HG02571 (cell line): Measurements from ENCODE around the gene ATG7.

Experiments
- ATAC-seq: cut with Tn5 transposase; IDR thresholded peaks from one replicate; pipeline ENCODE4 v1.9.1; 2021; ENCODE audit warnings: mild to moderate bottlenecking, moderate library complexity; ENCODE audit not compliant: unreplicated experiment

The ATG7 gene

DNA sequence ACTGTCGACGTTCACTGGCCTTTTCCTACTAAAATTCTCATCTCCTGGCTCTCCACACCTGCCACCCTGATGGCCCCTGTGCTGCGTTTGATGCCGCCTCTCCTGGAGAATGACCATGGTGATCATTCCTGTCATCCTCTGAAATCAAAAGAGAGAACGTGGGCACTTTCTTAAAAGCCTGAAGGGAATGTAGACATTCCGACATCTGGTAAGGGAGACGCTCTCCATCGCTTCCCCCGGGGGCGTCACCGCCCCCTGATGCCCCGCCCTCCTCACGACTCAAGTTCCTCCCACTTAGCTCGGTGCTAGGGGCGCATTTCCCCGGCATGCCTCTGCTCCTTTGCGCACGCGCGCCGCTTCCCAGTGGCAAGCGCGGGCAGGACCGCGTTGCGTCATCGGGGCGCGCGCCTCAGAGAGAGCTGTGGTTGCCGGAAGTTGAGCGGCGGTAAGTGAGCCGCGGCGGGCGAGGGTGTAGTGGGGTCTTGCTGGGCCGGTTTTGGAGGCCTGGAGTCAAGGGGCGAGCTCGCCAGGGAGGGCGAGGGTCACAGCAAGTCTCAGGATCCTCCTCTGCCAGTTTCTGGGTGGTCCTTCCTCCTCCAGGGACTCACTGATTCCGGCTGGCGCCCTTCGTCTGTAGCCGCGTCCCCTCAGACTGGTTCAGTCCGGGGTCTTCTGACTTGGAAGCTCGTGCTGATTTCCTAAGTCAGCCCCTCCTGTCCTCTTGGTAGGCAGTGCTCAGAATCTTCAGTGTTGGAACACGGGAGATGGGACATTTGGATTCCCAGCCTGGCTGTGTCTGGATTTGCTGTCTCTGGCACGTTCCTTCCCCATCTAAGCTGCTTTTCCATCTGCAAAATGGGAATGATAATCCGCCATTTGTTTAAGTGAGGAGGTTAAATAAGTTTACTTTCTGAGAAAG is at the start of gene ATG7:
Gene ATG7, plus strand, starts transcription at position 412 of the 919 bp plus-strand sequence. CDS start 26,299 bp downstream, outside the sequence.
- peak; percentile 98 for ATAC-seq

GRCh38 chr3:11224010-11224409 is 48.2 kb upstream of the ATG7 start:
- no peak for ATAC-seq

DNA sequence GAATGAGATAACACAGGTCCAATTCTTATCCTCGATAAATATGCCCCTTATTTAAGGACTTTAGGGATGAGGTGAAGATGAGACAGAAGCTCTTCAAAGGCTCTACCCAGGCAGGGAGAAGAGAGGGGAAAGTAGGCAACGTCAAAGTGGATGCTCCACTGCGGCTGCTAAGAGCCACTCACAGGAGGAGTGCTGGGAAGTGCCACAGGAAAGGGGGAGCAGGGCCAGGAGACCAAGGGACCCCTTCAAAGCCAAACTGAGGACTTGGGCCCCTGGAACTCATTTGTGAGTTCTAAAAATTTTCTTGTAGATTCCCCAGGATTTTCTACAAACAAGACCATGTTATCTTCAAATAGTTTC is 47.3 kb upstream of the ATG7 start:
- no peak for ATAC-seq

- ATAC-seq, result no peak
Measured at GRCh38 chr3:11226042-11226370, 46.2 kb upstream of the ATG7 start.

- no peak for ATAC-seq
Measured at GRCh38 chr3:11228041-11228440, 44.2 kb upstream of the ATG7 start.

DNA sequence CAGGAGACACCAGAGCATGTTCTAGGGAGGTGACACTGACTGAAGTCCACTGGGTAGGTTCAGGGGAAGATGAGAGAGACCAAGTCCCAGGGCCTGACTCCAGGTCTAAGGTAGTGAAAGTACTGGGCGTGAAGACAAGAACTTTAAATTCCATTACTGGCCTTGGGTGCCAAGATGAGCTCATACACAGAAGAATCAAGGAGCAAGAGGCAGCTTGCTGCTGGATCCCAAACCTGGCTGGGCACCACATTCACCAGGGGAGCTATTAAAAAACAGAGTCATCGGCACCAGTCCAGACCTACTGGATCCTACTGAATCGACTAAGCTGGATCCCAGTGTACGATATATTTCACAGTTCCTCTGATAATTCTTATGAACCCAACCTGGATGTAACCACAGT is 42.1 kb upstream of the ATG7 start:
- ATAC-seq, result no peak

DNA sequence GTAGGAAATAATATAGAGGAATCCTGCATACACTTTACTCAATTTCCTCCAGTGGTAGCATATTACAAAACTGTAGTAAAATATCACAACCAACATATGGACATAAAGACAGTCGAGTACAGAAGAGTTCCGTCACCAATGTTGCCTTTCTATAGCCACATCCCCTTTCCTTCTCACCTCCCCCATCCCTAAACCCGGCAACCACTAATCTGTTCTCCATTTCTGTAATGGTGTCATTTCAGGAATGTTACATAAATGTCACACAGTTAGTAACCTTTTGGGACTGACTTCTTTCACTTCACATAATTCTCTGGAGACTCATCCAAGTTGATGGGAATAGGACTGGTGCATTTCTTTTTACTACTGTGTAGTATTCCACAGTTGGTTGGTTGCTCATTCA is 41.4 kb upstream of the ATG7 start:
- ATAC-seq, result no peak

DNA sequence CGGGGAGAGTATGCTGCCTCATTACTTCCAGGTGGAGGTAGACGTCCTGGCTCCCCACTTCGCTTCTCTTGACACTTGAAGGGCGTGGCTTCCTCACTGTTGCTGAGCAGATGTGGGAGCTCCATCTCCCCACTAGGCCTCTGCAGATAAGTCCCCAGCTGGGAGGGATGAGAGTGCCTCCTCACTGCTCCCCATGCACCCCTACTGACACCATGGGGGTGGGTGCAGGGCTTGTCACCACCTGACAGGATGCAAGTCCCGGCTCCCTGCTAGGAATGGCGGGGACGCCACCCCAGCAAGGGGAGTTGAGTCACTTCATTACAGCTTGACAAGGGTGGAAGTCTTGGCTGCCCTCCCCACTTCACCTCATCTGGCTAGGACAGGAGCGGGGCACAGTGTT is 36.8 kb upstream of the ATG7 start:
- no peak for ATAC-seq

DNA sequence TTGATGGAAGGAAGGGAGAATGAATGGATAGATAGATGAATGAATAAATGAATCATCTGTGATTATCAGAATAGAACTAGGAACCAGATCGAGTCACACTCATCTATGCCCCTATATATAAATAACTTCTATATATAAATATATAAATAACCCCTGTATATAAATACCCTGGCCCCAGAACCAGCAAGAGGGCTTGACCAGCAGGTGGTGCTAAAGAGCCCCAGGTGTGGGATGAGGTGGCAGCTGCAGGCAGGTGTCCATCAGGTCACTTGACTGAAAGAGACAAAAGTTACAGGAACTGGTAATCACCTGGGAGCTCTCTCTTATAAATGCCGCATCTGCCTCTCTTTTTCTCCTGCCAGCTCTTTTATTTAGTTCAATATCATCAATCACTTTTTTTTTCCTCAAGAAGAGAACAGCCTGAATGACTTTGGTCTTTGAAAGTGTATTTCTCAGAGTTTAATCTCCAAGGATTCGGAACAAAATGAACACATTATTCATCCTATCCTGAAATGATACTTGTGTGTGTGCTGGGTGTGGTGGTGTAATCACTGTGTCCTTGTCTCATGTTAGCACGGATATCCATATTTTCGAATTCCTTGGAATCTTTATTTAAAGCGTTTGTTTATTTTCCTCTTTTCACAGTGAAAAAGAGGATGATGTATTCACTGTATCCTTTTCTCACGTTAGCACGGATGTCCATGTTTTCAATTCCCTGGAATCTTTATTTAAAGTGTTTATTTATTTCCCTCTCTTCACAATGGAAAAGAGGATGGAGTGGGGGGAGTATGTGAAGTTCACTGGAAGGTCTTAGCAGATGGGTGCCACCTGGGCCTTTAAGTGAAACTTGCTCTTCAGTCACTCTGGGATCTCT is 35.4 kb upstream of the ATG7 start:
- ATAC-seq, result no peak

DNA sequence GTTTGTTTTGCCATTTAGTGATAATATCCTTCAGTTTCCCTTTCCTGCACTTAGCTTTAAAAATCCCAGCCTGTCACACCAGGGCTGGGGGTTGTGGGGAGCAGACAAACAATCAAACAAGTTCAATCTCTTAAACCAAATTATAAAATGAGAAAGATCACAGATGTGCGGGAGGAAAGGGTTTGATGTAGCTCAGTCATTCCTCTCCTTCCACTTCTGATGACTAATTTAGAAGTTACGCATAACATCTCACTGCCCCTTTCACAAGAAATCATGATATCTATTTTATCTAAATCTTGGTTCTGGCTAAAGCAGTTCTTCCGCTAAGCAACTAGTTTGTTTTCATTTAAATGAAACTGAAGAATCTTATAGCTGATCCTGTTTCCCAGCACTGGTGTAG is 34.1 kb upstream of the ATG7 start:
- no peak for ATAC-seq

DNA sequence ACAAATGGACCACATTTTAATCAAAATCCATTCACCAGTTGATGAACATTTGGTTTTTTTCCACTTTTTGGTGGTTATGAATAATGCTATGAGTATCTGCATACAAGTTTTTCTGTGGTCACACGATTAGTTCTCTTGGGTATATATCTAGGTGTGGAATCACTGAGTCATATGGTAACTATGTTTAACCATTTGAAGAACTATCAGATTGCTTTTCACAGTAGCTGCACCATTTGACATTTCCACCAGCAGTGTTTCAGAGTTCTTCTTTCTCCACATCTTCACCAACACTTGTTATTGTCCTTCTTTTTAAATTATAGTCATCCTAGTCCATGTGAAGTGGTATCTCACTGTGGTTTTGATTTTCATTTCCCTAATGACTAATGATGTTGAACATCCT is 33.3 kb upstream of the ATG7 start:
- no peak for ATAC-seq

DNA sequence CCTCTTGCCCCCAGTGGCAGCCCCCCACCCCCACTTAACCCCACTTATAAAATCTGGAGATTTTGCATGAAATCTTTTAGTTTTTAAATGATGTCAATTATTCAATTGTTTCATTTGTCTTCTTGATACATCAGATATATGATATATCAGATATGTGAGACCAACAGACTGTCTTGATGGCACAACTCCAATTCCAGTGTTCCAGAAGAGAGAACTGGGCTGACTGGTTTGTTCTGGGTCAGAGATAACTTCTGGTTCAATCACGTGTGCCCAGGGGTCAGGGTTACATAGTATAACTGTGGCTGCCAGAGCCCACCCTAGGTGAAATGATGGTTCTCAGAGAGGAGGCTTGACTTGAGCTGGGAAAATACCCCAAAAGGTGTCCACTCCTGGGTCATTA is 32.4 kb upstream of the ATG7 start:
- no peak for ATAC-seq

DNA sequence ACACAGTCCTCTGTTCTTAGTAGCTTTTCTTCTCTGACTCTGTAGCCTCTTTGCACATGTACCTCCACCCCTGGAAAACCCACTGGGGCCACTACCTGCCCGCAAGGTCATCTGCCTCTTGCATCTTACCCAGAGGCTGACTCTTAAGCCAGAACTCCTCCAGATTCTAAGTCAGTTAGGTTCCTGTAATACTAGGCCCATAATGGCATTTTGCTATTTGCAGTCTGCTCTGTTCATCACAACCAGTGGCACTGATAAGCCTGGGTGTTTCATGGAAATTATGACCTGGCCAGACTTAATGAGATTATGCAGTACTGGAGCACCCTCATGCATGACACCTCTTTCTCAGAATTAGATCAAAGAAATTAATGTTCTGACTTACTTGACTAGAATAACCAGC is 31.7 kb upstream of the ATG7 start:
- ATAC-seq, result no peak

- ATAC-seq, result no peak
Measured at GRCh38 chr3:11244121-11244677, 28.0 kb upstream of the ATG7 start.

DNA sequence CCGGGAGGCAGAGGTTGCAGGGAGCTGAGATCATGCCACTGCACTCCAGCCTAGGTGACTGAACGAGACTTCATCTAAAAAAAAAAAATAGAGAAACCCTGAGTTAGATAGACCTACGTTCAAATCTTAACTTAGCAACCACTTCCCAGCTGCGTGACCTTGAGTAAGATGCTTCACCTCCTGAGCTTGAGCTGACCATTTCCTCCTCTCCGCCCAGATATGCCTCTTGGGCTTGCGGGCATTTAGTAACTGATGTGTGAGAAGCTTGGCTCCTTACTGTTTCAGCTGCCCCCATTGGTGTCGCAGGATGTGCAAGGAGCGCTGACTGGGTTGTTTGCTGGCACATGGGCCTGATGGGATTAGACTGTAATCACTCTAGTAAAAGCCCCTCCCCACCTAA is 26.9 kb upstream of the ATG7 start:
- ATAC-seq, result no peak

DNA sequence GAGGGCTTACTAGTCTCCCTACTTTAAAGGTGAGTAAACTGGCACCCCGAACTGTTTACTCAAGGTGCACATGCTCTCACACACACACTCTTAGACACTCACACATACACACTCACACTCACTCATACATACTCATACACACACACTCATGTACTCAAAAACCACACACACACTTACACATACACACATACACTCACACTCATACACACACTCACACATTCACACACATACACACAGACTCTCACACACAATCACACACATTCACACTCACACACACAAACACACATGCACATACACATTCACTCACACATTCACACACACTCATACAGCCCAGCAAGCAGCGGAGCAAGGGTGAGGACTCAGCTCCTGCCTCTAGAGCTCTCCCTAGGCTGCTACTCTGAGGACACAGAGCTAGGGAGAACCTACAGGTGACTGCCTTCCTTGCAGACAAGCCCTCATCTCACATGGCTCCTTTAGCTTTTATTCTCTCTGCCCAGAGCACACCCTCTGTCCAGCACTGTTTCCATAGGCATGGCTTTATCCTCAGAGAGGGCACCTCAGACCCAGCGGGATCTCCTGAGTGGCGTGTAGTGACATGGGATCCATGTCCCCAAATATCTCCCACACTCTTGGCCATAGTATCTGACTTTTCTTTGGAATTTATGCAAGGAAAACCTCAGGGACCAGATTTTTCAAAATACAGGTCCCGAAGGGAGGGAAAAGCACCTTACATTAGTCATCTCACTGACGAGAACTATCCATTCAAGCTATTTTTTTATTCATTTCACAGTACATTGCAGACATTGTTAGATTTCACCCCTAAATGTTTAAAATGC is 26.2 kb upstream of the ATG7 start:
- no peak for ATAC-seq

DNA sequence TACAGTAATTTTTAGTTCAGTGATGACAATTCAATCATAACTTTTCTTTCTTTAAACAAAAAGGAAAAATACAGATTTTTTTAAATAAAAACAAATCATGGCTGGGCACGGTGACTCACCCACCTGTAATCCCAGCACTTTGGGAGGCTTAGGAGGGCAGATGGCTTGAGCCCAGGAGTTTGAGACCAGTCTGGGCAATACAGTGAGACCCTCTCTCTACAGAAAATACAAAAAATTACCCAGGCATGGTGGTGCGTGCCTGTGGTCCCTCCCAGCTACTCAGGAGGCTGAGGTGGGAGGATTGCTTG is 25.6 kb upstream of the ATG7 start:
- no peak for ATAC-seq

GRCh38 chr3:11247362-11247761 is 24.8 kb upstream of the ATG7 start:
- no peak for ATAC-seq

DNA sequence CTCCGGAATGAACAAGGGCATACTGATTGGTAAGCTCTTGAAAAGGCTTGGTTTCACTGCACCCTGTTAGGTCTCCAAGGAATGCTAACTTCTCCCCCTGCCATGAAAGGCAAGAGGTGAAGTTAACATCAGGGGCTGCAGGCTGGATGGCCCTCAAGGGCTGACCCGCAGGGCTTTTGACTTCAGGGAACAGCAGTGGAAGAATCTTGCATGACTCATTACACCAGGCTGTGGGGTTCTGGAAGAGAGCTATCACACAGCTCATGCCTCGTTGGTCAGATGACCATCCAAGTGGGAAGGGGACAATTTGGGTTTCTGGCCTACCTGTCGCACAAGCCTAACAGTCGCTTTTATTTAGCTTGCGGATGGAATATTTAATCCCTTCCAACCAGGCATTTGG is 23.6 kb upstream of the ATG7 start:
- no peak for ATAC-seq

- no peak for ATAC-seq
Measured at GRCh38 chr3:11250902-11251806, 21.0 kb upstream of the ATG7 start.
